Activated T-cell treated with anti-CD3 and anti-CD28 coated beads, Interleukin-2, amount 50 U/mL, for 1 hour (primary cell): Measurements from ENCODE around the gene SCIMP.
A peak's percentile ranks its signal among the peaks of the same experiment; 100 is the strongest.
"Not testable (repeated sequence)": the region's sequence is repeated elsewhere in the genome, so short reads cannot be mapped to it uniquely, and the experiment has no call there.

Source experiments
- DNase-seq: peaks from one replicate; pipeline ENCODE4 v3.0.0-alpha.2; 2020

Gene SCIMP

DNA sequence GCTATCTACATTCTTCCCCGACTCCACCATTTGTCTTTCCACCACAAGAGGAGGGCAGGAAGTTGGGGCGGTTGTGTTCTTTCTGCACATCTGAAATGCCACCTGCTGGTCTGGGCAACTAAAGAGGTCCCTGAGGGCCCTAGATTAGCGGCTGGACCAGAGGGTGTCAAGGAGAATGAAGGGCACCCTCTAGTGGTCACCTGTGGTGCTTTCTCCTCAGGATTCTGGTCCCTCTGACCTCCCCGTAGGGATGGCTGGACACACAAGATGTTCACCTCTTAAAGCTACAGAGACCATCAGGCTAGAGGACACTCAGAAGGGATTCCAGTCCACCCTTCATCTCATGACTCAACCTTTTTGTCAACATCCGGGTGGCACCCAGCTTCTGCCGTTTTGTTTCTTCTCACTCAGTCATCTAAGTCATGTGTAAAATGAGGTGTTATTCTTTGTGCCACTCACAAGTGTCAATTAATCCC is 2.9 kb upstream of the SCIMP start:
- DNase-seq, result peak; percentile 21

DNA sequence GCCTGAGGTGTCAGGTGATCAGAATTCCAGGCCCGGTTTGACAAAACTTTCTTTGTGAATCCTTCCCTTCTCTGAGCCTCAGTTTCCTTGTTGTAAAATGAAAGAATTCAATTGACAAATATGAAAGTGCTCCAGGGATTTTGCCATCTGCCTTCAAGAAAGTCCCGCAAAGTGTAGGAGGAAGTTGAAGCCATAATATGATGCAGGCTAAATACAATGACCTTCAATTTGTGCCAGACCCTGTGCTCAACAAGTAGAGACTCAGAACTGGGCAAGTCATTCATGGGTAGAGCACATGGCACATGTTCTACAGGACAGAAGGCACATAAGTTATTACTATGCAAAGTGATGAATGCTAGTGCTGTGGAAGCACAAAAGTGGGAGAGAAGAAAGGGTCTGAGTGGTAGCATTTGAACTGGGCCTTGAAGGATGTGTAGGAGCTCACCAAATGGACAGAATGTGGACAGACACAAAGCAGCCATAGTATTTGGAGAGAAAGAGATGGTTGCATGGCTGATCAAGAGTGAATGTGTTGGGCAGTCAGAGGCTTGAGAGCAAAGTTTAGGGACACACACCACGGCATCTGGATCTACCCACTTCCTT is 2.4 kb upstream of the SCIMP start:
- no peak for DNase-seq

DNA sequence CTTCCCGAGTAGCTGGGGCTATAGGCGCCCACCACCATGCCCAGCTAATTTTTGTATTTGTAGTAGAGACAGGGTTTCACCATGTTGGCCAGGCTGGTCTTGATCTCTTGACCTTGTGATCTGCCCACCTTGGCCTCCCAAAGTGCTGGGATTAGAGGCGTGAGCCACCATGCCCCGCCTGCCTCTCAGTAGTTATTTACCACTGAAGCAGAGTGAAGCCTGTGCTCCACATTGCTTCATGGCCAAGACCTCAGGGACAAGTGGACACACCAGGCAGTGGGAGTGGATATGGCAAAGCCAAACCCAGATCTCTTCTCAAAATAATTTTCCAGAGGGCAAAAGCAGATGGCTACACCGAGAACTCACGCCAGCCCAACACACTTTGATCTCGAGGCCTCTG is 1.2 kb downstream of the SCIMP start:
- not testable (repeated sequence) for DNase-seq

DNA sequence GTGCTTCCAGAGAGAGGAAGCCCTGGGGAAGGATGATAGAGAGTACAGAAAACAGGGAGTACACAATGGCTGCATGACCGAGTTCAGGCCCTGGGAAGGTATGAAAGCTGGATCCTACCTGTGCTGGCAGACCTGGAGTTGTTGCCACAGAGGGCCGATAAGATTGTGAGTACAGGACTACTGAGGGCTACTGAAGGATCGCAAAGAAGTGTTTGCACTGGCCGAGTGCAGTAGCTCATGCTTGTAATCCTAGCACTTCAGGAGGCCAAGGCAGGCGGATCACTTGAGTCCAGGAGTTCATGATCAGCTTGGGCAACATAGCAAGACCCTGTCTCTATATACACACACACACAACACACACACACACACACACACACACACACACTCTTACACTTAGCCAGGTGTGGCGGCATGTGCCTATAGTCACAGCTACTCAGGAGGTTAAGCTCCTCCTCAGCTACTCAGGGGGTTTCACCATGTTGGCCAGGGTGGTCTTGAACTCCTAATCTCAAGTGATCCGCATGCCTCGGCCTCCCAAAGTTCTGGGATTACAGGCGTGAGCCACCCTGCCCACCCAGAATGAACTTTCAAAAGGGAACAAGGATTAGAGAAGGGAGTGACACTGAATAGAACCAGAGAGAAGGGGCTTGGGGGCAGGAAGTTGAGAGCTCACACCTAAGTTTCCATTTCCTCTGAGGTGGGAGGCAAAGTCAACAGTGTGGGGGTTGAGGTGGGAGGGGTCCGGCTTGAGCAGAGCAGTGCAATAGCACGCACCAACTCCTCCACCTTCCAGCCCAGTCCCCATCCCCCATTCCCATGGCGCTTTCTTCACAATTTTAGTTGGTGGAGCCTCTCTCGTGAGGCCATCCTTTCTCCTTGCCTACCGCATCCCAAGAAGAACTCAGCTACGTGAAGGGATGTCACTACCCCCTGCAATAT is 7.5 kb downstream of the SCIMP start:
- DNase-seq, result peak; percentile 23

DNA sequence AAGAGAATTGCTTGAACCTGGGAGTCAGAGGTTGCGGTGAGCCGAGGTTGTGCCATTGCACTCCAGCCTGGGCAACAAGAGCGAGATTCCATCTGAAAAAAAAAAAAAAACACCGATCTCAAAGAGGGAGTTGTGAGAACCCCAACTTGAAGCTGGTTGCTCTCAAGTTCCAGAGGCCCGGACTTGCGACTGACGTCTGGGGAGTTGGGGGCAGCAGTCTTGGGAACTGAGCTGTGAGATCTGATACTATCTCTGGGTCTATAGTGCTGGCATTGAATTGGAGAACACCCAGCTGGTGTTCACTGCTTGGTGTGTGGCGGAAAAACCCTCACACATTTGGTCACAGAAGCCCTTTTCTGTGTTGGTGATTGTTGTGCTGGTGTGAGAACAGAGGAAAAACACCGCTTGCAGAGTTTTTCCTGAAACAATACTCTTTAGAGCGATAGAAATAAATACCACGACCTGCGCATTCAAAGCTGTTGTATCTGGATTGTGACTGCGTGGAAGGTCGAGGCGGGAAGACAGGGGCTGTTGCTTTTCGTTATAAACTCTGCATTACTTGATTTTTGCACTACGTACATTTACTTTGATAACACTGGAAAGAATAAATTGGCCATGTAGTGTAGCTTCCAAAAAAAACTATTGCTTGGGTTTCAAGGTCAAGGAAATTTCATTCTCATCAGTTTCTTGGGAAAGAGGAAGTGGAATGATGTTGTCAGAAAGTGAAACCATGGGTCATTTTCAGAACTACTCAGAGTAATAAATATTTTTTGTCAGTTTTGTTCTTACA is 8.8 kb downstream of the SCIMP start:
- no peak for DNase-seq

DNA sequence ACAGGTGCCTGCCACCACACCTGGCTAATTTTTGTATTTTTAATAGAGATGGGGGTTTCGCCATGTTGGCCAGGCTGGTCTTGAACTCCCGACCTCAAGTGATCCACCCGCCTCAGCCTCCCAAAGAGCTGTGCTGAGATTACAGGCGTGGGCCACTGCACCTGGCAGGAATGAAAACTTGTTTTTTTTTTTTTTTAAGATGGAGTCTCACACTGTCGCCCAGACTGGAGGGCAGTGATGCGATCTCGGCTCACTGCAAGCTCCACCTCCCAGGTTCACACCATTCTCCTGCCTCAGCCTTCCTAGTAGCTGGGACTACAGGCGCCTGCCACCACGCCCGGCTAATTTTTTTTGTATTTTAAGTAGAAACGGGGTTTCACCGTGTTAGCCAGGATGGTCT is 12.7 kb downstream of the SCIMP start:
- not testable (repeated sequence) for DNase-seq

DNA sequence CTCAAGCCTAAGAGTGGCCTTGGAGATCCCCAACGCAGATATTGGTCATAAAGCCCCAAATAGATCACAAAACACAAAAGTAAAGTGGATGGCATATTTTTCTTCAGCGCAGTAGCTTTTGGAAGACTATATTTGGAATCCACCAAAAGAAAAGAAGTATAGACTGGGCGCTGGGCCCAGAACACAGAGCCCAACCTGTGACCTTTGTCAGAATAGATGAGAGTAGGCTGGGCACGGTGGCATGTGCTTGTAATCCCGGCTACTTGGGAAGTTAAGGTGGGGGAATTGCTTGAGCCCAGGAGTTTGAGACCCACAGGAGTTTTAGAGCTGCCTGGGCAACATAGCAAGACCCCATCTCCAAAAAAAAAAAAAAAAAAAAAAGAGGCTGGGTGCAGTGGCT is 14.6 kb downstream of the SCIMP start:
- no peak for DNase-seq

DNA sequence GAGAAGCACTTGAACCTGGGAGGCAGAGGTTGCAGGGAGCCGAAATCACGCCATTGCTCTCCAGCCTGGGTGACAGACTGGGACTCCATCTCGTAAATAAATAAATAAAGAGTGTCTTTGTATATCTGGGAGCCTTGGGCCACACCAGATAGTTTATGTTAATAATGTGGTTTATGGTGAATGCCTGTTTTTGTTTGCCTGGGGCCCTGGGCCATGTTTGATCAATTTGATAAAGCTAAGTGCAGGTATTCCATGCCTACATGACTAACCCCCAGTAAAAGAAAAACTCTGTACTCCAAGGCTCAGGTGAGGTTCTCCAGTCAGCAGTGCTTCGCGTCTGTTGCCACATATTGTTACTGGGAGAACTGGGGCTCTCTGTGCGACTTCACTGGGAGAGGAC is 15.1 kb downstream of the SCIMP start:
- DNase-seq, result no peak

DNA sequence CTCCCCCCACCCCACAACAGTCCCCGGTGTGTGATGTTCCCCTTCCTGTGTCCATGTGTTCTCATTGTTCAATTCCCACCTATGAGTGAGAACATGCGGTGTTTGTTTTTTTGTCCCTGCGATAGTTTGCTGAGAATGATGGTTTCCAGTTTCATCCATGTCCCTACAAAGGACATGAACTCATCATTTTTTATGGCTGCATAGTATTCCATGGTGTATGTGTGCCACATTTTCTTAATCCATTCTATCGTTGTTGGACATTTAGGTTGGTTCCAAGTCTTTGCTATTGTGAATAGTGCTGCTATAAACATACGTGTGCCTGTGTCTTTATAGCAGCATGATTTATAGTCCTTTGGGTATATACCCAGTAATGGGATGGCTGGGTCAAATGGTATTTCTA is 17.1 kb downstream of the SCIMP start:
- DNase-seq, result not testable (repeated sequence)

DNA sequence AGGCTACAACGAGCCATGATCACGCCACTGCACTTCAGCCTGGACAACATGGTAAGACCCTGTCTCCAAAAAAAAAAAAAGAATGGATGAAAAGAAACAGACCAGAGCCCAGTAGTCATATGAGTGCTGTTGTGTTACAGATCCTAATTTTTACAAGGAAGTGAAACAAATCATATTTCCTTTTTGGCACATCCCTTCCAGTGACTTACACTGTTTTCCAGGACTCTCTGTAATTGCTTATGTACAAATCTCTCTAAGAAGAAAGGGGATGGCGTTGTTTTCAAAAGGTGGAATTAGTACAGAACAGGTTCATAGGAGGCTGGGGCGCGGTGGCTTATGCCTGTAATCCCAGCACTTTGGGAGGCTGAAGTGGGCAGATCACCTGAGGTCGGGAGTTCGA is 23.2 kb downstream of the SCIMP start:
- DNase-seq, result no peak

DNA sequence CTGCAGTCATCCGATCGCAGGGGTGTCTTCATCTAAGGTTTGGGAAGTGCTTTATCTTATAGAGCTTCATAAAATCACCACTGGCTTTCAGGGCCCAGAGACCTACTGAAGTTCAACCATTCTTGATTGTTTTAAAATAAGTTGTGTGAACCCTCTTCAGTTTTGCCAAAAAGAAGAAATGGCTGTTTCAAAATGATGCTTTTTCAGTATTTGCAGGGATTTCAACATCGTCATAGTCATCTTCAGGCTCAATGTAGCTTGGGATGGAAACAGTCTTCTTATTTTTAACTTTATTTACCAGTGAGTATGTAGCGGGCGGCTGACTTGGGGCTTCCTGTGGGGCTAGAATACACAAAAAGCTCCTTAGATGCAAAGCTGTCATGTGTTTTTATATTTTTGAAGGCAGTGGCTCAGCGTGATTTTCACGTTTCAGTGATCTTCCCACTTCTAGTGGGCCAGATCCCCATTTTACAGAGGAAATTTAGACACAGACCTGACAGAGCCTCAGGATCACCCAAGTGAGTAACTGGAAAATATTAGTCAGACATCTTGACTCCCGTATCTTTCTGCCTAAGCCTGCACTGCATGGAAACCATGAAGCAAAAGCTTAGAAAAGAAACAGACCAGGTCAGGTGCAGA is 23.9 kb downstream of the SCIMP start:
- no peak for DNase-seq

DNA sequence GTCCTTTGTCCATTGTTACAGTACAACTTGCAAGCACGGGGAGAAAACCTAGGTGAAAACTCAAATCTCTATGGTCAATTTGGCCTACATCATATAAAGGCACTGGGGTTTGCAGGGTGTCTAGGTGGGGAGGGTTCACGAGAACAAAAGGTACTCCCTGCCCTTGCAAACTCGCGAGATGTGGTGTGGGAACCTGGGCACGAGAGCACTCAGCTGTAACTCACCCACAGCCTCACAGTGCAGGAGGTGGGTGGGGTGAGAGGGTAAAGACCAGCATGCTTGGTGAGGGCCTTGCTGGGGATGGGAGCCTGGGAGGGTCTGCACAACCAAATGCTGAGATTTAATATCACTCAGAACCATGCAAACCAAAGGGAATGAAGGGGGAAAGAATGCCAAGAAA is 24.6 kb downstream of the SCIMP start:
- no peak for DNase-seq

DNA sequence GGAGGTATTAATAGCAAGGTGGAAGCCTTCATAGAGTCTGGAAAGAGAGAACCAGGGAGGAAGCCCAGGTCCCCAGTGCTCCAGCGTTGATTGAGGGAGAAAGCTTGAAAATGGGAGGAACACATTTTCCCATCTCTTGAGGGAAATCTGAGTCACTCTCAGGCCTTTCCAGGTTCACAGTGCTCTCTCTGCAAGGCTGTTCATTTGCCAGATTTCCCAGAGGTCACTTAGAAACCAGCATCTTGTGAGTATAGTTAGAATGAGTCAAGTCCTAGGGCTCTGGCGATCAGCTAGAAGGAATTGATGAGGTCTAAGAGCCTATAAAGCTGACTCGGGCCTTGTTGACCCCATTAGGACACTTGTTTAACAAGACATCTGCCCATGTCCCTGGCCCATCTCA is 25.3 kb downstream of the SCIMP start:
- DNase-seq, result no peak

DNA sequence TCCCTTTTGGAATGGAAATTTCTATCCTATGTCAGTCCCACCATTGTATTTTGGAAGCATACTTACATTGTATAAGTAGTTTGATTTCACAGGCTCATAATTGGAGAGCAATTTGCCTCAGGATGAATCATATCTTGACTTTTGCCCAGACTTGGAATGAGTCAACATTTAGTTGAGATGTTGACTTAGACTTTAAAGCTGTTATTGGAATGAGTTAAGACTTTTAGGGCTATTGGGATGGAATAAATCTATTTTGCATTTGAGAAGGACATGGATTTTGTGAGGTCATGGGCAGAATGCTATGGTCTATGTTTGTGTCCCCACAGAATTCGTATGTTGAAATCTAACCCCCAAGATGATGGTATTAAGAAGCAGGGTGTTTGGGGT is 30.8 kb downstream of the SCIMP start:
- DNase-seq, result no peak

DNA sequence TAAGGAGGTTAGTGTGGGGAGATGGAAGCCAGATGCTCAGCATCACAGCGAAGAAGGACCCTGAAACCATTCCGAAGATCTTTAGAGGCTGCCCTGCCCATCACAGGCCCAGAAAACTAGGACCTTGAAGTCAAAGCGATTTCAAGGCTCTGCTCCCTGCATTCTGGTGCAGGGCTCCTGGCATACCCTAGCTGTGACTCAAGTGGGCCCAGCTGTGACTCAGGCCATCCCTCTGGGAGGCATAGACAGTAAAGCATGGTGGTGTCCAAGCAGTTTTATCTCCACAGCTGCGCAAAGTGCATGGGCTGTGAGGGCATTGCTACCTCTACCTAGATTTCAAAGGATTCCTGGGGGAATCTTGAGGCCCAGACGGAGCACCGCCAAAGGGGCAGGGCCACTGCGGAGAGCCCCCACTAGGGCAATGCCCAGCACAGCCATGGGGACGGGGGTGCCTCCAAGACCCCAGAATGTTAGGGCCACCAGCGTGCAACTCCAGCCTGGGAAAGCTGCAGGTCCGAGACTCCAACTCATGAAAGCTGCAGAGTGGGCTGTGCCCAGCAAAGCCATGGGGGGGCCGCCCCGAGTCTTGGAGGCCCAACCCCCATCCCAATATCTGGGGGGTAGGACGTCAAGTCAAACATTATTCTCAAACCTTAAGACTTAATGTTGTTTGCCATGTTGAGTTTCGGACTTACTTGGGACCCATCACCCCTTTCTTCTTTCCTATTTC is 31.3 kb downstream of the SCIMP start:
- DNase-seq, result no peak

DNA sequence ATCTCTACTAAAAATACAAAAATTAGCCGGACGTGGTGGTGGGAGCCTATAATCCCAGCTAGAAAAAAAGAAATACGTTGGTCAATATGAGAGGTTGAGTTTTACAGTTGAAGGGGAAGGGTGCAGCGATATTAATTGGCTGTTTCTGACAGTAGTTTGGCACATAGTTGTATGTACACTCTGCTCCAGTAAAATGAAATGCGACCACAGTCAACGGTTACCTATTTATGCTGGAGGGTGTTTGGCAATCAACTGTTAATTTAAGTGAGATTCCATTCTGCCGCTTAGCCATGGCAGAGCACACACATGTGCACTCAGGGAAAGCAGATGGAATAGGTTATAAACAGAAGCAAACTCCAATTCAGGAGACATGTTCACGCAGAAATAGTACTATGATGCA is 33.6 kb downstream of the SCIMP start:
- DNase-seq, result no peak

DNA sequence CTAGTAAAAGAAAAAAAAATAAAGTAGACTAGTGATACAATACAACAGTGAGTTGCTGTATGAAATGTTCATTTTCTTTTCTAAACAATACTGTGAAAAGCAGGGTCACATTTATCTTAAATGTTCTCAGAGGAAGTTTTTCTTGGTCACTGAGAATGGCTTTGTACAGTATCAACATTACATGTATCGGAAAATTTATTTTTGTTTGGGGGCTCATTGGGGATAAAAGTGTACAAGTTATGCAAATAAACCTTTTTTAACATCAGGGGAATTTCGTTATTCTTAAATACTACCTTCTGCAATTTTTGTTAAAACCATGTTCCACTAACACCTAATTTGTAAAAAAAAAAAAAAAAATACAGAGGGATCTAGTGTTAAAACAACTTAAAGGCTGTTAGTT is 34.3 kb downstream of the SCIMP start:
- no peak for DNase-seq

DNA sequence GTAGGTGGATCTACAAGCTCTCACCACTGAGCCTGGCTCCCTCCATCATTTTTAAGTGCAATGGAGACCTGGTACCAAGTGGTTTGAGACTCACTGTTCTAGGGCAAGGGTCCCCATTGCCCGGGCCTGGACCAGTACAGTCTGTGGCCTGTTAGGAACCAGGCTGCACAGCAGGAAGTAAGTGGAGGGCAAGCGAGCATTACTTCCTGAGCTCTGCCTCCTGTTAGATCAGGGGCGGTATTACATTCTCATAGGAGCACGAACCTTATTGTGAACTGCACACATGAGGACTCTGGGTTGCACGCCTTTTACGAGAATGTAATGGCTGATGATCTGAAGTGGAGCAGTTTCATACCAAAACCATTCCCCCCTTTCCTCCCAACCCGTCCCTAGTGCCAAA is 36.2 kb downstream of the SCIMP start:
- DNase-seq, result no peak

DNA sequence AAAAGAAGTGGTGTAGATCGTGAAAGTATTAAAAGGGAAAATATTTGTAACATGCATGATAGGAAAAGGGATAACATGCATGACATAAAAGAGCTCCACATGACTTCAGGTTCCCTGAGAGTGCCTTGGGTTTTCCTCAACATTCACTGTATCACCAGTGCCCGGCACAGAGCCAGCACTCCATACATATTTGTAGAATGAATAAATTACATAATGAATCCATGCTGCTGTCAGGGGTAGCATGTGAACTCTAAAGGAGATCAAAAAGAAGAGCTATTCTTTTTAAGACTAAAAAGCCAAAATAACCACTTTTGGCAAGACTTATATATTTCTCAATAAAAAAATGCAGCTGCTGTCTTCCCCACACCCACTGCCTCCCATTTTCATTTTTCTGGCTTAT is 40.3 kb downstream of the SCIMP start:
- DNase-seq, result no peak

DNA sequence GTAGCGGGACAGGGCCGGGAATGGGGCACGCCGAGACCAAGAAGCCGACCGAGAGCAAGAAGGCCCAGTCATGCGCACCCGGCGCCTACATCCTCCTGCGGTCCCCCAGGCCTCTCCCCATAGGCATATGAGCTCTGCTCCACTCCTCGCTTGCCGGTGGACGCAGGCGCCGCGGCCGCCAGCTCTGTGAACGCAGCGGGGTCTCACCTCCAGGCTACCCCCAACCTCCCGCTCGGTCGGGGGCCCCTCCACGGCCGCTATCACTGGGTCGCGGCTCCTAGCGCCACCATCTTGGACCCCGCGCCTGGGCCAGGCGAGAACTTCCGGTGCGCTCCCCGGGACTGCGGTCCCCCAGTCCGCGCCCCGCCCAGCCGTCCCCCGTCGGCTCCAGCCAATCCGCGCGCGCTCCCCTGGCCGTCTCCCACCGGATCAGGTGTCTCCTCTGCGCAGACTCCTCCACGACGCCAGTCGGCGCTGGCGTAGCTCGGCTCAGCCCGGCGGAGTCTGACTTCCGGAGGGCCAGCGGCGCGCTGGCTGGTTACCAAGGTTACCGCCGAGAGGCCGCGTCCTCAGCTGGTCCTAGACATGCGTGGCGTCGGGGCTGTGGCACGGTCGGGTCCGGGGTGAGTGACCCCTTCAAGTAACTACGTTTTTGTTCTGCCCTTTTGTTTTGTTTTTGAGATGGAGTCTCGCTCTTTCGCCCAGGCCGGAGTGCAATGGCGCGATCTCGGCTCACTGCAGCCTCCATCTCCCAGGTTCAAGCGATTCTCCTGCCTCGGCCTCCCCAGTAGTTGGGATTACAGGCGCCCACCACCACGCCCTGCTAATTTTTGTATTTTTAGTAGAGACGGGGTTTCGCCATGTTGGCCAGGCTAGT is 42.9 kb downstream of the SCIMP start, which contains the start of gene ZNF594:
Gene ZNF594, minus strand, starts transcription at position 328 of the 877 bp plus-strand sequence. CDS start 7,612 bp downstream, outside the sequence.
- peak; percentile 97 for DNase-seq

DNA sequence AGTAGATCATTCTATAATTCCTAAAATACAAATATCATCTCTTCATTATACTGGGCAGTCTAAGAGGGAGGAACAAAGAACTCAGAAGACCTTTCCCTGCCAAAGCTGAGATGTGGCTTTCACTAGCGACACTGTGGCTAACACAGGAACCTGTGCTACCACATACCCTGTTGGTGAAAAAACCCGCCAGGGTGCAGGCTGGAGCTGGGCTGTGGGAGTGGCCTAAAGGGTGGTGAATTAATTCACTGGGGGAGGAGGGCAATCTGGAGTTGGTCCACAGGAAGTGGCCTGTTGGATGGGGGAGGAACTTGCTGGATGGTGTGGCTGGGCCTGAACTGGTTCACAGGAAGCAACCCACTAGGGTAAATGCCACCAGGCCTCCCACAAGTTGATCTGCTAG is 50.4 kb downstream of the SCIMP start:
- DNase-seq, result no peak
